GM19438 (cell line): ENCODE measurements around the gene ERVMER34-1.

Experiments
- ATAC-seq: cut with Tn5 transposase; IDR thresholded peaks from one replicate; pipeline ENCODE4 v1.9.1; 2021; ENCODE audit warnings: low read depth; ENCODE audit not compliant: unreplicated experiment

ERVMER34-1 gene, protein sequence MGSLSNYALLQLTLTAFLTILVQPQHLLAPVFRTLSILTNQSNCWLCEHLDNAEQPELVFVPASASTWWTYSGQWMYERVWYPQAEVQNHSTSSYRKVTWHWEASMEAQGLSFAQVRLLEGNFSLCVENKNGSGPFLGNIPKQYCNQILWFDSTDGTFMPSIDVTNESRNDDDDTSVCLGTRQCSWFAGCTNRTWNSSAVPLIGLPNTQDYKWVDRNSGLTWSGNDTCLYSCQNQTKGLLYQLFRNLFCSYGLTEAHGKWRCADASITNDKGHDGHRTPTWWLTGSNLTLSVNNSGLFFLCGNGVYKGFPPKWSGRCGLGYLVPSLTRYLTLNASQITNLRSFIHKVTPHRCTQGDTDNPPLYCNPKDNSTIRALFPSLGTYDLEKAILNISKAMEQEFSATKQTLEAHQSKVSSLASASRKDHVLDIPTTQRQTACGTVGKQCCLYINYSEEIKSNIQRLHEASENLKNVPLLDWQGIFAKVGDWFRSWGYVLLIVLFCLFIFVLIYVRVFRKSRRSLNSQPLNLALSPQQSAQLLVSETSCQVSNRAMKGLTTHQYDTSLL

DNA sequence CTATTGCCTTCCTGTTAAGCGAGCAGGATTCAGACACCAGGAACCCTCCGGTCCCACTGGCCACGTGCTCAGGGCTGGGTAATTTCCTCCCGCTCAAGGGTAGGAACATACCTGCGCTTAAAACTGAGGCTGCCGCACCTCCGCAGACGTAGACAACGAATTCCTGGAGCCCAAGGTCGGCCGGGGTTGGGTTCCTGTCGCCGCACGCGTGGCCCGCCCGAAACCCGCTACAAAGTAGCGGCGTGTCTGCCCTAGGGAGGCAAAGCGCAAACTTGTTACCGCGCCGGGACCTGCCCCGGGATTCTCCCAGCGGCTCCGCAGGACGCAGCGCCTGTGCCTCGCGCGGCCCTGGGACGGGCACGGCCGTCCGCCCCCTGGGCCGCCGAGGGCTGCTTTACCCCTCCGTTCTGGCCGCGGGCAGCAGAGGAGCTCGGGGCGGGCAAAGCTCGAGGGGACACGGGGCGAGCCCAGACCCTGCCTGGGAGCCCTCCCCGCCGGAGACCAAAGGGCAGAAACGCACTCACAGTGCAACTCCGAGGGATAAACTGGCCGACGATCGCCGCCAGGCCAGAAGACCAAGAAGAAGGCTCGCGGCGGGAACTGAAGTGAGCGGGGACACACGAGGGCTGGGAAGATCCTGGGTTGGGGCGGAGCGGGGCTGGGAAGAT lies at the start of gene ERVMER34-1:
ERVMER34-1 (minus strand) TSS at position 607 of the 668 bp plus-strand sequence. CDS start 5,905 bp downstream, outside the sequence.
- ATAC-seq, result no peak

GRCh38 chr4:52799813-52800212 lies 48.6 kb upstream of the ERVMER34-1 start:
- ATAC-seq, result no peak

- ATAC-seq, result no peak
Observed at GRCh38 chr4:52795533-52795932, 44.3 kb upstream of the ERVMER34-1 start.

DNA sequence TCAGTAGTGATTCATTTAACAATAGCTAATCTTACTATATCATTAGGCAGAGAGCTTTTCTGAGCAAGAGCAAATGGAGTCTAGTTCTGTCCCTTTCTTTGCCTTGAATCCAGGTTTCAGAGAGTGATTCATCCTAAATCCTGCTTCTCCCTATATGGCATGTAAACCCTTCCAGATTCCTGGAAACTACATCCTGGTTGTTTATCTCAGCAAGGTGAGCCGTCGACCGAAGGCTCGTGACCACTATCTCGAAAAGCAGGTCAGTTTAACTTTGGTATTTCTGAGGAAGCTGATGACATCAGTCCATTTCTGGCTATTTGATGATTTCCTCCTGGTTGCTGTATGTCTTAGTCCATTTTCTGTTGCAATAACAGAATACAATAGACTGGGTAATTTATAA lies 40.7 kb upstream of the ERVMER34-1 start:
- no peak for ATAC-seq

DNA sequence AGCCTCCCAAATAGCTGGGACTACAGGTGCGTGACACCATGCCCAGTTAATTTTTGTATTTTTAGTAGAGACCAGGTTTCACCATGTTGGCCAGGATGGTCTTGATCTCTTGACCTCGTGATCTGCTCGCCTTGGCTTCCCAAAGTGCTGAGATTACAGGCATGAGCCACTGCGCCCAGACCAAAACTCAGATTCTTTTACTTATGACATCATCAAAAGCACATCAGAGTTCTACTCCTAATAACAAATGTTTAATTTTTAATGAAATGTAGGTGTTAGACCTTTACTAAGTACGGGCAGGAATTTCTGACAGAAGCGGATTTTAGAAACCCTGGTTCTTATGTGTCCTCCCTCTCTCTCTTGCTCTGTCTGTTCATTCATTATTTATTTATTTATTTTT lies 38.5 kb upstream of the ERVMER34-1 start:
- ATAC-seq, result no peak

GRCh38 chr4:52788806-52789205 lies 37.6 kb upstream of the ERVMER34-1 start:
- ATAC-seq, result no peak

- no peak for ATAC-seq
Observed at GRCh38 chr4:52783069-52783468, 31.8 kb upstream of the ERVMER34-1 start.

GRCh38 chr4:52780617-52781354 lies 29.6 kb upstream of the ERVMER34-1 start:
- no peak for ATAC-seq

DNA sequence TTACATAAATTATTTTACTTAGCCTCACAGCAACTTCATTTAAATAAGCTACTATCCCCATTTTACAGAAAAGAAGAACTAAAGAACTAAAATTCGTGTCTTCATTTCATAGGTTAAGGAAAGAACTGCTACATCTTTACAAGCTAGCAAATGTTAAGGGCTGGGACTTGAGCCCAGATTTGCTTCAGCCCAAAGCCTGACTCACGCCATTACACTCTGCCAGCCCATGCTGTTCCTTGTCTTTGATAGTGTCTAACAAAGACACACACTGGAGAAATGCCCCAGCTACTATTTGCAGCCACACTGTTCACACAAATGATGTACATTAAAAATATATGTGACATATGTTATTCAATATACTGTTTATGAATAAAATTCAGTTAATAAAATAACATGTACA lies 29.0 kb upstream of the ERVMER34-1 start:
- no peak for ATAC-seq

DNA sequence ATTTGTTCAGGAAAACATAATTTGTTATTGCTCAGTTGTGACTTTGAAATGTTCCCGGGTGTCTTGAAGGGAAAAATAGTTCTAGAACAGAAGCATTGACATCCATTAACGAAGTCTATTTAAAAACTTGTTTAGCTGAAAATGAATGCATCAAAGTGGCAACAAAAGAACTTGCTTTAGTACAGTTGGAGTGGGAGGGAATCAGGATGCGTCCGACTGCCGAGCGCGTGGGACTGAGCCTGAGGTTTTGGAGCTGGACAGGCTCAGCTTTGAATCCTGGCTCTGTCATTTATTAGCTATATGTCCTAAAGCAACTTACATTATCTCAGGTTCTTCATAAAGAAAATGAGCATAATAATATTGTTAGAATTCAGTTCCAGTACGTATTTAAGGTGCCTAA lies 9.0 kb upstream of the ERVMER34-1 start:
- no peak for ATAC-seq

- no peak for ATAC-seq
Observed at GRCh38 chr4:52755426-52755825, 4.2 kb upstream of the ERVMER34-1 start.

- ATAC-seq, result no peak
Observed at GRCh38 chr4:52752936-52753335, 1.7 kb upstream of the ERVMER34-1 start.

GRCh38 chr4:52751487-52751911 lies 274 bp upstream of the ERVMER34-1 start:
- ATAC-seq, result no peak

DNA sequence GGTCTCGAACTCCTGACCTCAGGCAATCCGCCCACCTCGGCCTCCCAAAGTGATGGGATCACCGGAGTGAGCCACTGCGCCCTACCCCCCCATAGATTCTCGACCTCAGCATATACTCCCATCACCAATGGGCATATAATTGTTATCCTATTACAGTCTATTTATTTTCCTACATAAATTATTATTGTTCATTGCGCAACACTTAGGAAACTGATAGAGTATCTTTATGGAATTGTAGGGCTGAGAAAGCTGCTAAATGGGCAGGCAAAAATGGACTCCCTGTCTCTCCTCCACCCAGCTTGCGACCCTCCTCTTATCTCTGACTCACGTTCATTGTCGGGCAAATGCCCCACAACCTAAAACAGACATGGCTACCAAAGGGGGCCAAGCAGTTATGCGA lies 1.0 kb downstream of the ERVMER34-1 start:
- no peak for ATAC-seq

- peak; percentile 51 for ATAC-seq
Observed at GRCh38 chr4:52748432-52748831, 2.8 kb downstream of the ERVMER34-1 start.

- ATAC-seq, result no peak
Observed at GRCh38 chr4:52744588-52744987, 6.6 kb downstream of the ERVMER34-1 start.

DNA sequence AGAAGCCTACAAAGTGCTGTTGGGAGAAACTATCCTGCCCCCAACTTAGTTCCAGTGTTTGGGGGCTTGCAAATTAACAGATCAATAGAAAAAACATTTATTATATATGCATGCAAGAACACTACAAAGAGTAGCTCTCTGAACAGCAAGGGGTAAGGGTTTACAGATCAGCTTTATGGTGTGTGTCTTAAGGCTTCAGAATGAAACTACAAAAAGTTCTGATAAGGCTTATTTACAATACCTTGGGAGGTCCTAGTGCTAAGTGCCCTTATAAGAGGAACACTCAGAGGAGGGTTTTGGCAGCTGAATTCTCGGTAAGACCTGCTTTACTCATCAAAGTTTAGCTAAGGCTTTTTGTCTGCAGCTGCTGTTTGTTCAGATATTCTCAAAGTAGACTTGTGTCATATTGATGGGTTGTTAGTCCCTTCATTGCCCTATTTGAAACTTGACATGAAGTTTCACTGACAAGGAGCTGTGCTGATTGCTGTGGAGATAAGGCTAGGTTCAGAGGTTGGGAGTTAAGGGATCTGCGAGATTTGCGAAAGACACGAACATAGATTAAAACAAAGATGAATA lies 7.7 kb downstream of the ERVMER34-1 start:
- ATAC-seq, result no peak

- no peak for ATAC-seq
Observed at GRCh38 chr4:52729586-52729985, 21.6 kb downstream of the ERVMER34-1 start.

DNA sequence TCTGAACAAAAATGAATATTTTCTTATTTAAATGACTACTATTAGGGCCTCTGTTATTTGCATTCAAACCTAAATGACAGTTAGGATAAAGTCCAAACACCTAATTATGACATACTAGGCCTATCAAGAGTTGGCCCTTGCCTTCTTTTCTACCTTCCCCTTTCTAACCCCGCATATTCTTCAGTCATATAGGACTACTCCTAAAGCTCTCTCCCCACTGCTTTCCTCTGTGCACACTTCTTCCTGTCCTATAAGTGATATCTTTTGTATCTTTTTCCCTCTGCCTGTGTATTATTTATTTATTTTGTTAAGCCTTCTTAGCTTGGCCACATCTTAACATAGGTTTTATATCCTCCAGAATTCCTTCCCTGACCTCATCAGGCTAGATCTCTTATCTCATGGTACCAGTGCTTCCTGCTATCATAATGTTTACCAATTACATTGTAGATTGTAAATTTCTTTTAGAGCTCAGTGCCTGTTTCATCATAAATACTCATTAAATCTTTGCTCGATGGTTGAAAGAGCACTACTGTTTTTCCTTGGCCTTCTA lies 22.5 kb downstream of the ERVMER34-1 start:
- ATAC-seq, result no peak

DNA sequence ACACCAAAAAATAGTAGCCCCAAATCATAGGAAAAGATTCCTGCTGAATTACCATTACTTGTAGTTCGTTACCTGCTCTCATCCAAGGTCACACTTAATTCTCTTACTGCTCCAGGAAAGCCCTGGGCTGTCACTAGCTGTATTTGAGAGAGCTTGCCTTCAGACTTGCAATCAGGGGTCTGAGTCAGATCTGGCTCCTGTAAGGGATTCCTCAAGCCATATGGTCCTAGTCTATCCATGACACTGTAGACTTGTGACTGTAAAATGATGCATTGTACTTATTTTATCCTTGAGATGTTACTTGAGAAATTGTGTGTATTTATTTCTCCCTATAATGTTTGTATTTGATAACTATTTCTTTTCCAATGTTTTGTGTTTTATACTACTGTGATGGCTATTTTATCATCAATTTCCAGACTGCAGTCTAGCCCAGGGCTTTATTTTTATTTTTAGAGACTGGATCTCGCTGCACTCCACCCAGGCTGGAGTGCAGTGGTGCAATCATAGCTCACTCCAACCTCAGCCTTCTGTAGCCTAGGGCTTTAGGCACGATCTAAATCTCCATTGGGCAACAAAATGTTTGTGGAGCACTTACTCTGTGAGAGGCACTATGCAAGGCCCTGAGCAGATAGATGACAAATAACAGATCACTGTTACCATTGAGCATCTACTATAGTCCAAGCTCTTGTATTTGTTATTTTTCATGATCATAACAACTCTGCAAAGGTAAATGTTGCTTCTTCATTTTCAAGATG lies 24.2 kb downstream of the ERVMER34-1 start:
- ATAC-seq, result no peak
